ENCODE measurements around the gene POLR2E.

POLR2E gene

GRCh38 chr19:1041272-1041834 is 53.8 kb downstream of the POLR2E start:
- Histone ChIP-seq H3K9me3 (ENCODE audit: control insufficient read depth, insufficient read depth, low read length) (no peaks in the 10 kb centered on the region), H3F3A (ENCODE audit: control insufficient read depth, insufficient read depth) (peaks cover 30% of the 10 kb centered on the region), H4K20me1 (ENCODE audit: control insufficient read depth, insufficient read depth, low read depth, low read length) (peaks cover 4% of the 10 kb centered on the region; the same call in 1 of the 2 replicates), H3K4me3 (ENCODE audit: low read length) (peak overlapping the region; percentile 90), H3K27ac (ENCODE audit: low read depth, low read length) (no peak overlapping the region), H3K4me1 (ENCODE audit: control insufficient read depth, low read length) (peaks cover 47% of the 10 kb centered on the region), H3K79me2 (ENCODE audit: control insufficient read depth, low read length) (peaks cover 16% of the 10 kb centered on the region), H3K9me2 (replicated peaks; ENCODE audit: control insufficient read depth, low read length) (no peaks in the 10 kb centered on the region), H3K27me3 (ENCODE audit: control insufficient read depth, low read length) (no peaks in the 10 kb centered on the region), H3K4me2 (ENCODE audit: low read length) (peak overlapping the region; percentile 89), H3K36me3 (ENCODE audit: control insufficient read depth, low read length) (peaks cover 49% of the 10 kb centered on the region)
- TF ChIP-seq CTCF (IDR thresholded peaks at IDR 0.05; ENCODE audit: low read depth, low read length, poor library complexity, severe bottlenecking): no peak
- TF ChIP-seq EZH2phosphoT487 (IDR thresholded peaks at IDR 0.05; ENCODE audit: borderline replicate concordance, low read length): no peak

GRCh38 chr19:1040476-1041271 is 54.5 kb downstream of the POLR2E start:
- Histone ChIP-seq H3K4me3 (ENCODE audit: low read length) (peak overlapping the region; percentile 90), H3K79me2 (ENCODE audit: control insufficient read depth, low read length) (peaks cover 16% of the 10 kb centered on the region), H3K9me2 (replicated peaks; ENCODE audit: control insufficient read depth, low read length) (no peaks in the 10 kb centered on the region), H3K27me3 (ENCODE audit: control insufficient read depth, low read length) (no peaks in the 10 kb centered on the region), H4K20me1 (ENCODE audit: control insufficient read depth, insufficient read depth, low read depth, low read length) (peaks cover 4% of the 10 kb centered on the region; the same call in 1 of the 2 replicates), H3K9me3 (ENCODE audit: control insufficient read depth, insufficient read depth, low read length) (no peaks in the 10 kb centered on the region), H3K4me2 (ENCODE audit: low read length) (peak overlapping the region; percentile 89), H3K27ac (ENCODE audit: low read depth, low read length) (peak overlapping the region; percentile 99), H3K4me1 (ENCODE audit: control insufficient read depth, low read length) (peaks cover 52% of the 10 kb centered on the region), H3F3A (ENCODE audit: control insufficient read depth, insufficient read depth) (peaks cover 30% of the 10 kb centered on the region), H3K36me3 (ENCODE audit: control insufficient read depth, low read length) (peaks cover 48% of the 10 kb centered on the region)
- TF ChIP-seq CTCF (IDR thresholded peaks at IDR 0.05; ENCODE audit: low read depth, low read length, poor library complexity, severe bottlenecking): no peak
- no peak for TF ChIP-seq EZH2phosphoT487 (IDR thresholded peaks at IDR 0.05; ENCODE audit: borderline replicate concordance, low read length)

GRCh38 chr19:1039646-1040475 is 55.3 kb downstream of the POLR2E start, which contains the start of gene ABCA7:
TSS of gene ABCA7 (plus strand) at chr19:1040107. CDS start at chr19:1041362, 1,255 bp downstream.
- Histone ChIP-seq H3K4me3 (ENCODE audit: low read length) (peak within 1 kb of the TSS; percentile 90), H3K27ac (ENCODE audit: low read depth, low read length) (peak within 1 kb of the TSS; percentile 99), H3F3A (ENCODE audit: control insufficient read depth, insufficient read depth) (peaks cover 30% of the 10 kb centered on the region), H3K9me3 (ENCODE audit: control insufficient read depth, insufficient read depth, low read length) (no peaks in the 10 kb centered on the region), H4K20me1 (ENCODE audit: control insufficient read depth, insufficient read depth, low read depth, low read length) (peaks cover 4% of the 10 kb centered on the region; the same call in 1 of the 2 replicates), H3K4me2 (ENCODE audit: low read length) (peak within 1 kb of the TSS; percentile 89), H3K79me2 (ENCODE audit: control insufficient read depth, low read length) (peaks cover 16% of the 10 kb centered on the region), H3K36me3 (ENCODE audit: control insufficient read depth, low read length) (peaks cover 46% of the 10 kb centered on the region), H3K9me2 (replicated peaks; ENCODE audit: control insufficient read depth, low read length) (no peaks in the 10 kb centered on the region), H3K27me3 (ENCODE audit: control insufficient read depth, low read length) (no peaks in the 10 kb centered on the region), H3K4me1 (ENCODE audit: control insufficient read depth, low read length) (peaks cover 52% of the 10 kb centered on the region)
- TF ChIP-seq EZH2phosphoT487 (IDR thresholded peaks at IDR 0.05; ENCODE audit: borderline replicate concordance, low read length): no peak
- no peak for TF ChIP-seq CTCF (IDR thresholded peaks at IDR 0.05; ENCODE audit: low read depth, low read length, poor library complexity, severe bottlenecking)
